Bronchial epithelial cell (primary cell): ENCODE measurements around the gene CNTFR. TPM values are rescaled to one million over a fixed set of nuclear protein-coding genes. Genes with fewer than 3 reads are reported as not detected.
A peak's percentile ranks its signal among the peaks of the same experiment; 100 is the strongest.

ENCODE experiments used
- DNase-seq: peaks from one replicate; pipeline ENCODE4 v3.0.0-alpha.2; 2010; ENCODE audit warnings: low read depth
- FAIRE-seq: peaks from 2 replicates; lab custom pipeline; 2011; peaks lifted over from hg19 to GRCh38; lab: Jason Lieb, UNC
- H3K27me3 ChIP-seq: 2 replicates; pipeline ENCODE4 v1.5.1; 2011; ENCODE audit warnings: low read length; ENCODE audit not compliant: control insufficient read depth, insufficient read depth
- H3K36me3 ChIP-seq: 2 replicates; pipeline ENCODE4 v1.5.1; 2011; ENCODE audit warnings: low read length; ENCODE audit not compliant: control insufficient read depth, insufficient read depth
- H3K4me3 ChIP-seq: 2 replicates; pipeline ENCODE4 v1.5.1; 2011; ENCODE audit warnings: mild to moderate bottlenecking, low read depth, low read length, control low read depth
- CTCF ChIP-seq: IDR thresholded peaks from 2 replicates; pipeline ENCODE4 v1.5.1; 2011; ENCODE audit warnings: mild to moderate bottlenecking, moderate library complexity, low read length, control low read depth, inconsistent platforms; ENCODE audit not compliant: insufficient read depth, severe bottlenecking
- total RNA-seq: library from RNA; depleted of rRNA; stranded (reverse); fragments of >200 nt; gene quantifications from 2 replicates; pipeline ENCODE4 v1.2.1, GENCODE V29; 2014

Gene CNTFR
- total RNA-seq, 1 donor from 2014 or later, result not detected

GRCh38 chr9:34635556-34635955, 46.0 kb upstream of the CNTFR start:
- TF ChIP-seq CTCF, result no peak
- no peaks in the 10 kb centered on the region for H3K27me3 ChIP-seq
- H3K4me3 ChIP-seq, result no peak overlapping the region
- FAIRE-seq, result no peak
- H3K36me3 ChIP-seq, result peaks cover 4% of the 10 kb centered on the region
- DNase-seq, result no peak

- peaks cover 3% of the 10 kb centered on the region for H3K27me3 ChIP-seq
- no peak for DNase-seq
- FAIRE-seq, result no peak
- peaks cover 4% of the 10 kb centered on the region for H3K36me3 ChIP-seq
- H3K4me3 ChIP-seq, result no peak overlapping the region
- TF ChIP-seq CTCF, result no peak
Observed at GRCh38 chr9:34634551-34635248, 45.2 kb upstream of the CNTFR start.

- Histone ChIP-seq H3K27me3 (peaks cover 8% of the 10 kb centered on the region), H3K36me3 (peaks cover 4% of the 10 kb centered on the region), H3K4me3 (no peak overlapping the region)
- peak; percentile 82 for TF ChIP-seq CTCF
- FAIRE-seq, result peak; percentile 89
- peak; percentile 59 for DNase-seq
Observed at GRCh38 chr9:34633851-34634550, 44.5 kb upstream of the CNTFR start.

- Histone ChIP-seq H3K36me3 (peaks cover 4% of the 10 kb centered on the region), H3K27me3 (peaks cover 14% of the 10 kb centered on the region), H3K4me3 (no peak overlapping the region)
- FAIRE-seq (no peak), DNase-seq (no peak)
- TF ChIP-seq CTCF, result no peak
Observed at GRCh38 chr9:34633166-34633565, 43.6 kb upstream of the CNTFR start.

GRCh38 chr9:34630402-34631154, 41.1 kb upstream of the CNTFR start:
- FAIRE-seq, result peak; percentile 66
- peaks cover 35% of the 10 kb centered on the region for H3K27me3 ChIP-seq
- peaks cover 3% of the 10 kb centered on the region for H3K36me3 ChIP-seq
- peak; percentile 37 for DNase-seq
- TF ChIP-seq CTCF, result no peak
- H3K4me3 ChIP-seq, result no peak overlapping the region
